ENCODE measurements around the gene SCAMP4.

SCAMP4 gene, protein sequence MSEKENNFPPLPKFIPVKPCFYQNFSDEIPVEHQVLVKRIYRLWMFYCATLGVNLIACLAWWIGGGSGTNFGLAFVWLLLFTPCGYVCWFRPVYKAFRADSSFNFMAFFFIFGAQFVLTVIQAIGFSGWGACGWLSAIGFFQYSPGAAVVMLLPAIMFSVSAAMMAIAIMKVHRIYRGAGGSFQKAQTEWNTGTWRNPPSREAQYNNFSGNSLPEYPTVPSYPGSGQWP

DNA sequence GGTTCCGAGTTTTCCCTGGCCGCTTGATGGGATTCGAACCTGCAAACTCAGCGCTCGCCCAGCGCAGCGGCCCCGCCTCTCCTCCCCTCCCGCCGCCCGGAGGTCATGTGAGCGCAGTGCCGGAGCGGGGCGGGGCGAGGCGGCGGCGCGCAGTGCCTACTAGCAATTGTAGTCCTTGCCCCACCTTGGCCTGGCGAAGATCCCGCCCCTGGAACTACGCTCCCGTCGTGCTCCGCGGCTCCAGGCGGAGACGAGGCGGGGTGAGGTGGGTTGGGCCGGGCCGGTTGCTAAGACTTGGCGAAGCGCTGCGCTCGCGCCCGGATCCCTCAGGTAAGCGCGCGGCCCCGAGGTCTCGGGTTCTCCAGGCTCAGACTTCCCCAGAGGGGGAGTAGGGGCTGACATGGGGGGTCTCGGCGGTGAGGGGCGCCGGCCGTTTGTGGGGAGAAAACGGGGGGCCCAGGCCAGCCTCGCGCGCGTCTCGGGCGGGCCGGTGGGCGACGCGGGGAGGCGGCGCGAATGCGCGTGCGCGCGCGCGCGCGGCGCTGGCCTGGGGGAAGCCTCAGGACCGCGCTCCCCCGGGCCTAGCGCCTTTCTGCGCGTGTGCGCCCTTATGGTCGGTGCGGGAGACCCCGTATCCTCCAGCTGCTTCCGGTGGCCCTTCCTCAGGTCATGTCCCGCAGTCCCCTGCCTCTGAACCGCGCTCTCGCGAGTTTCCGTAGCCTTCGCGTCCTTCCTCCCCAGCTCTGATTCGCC is at the start of gene SCAMP4, which contains the start of gene ADAT3:
TSS of gene SCAMP4 (plus strand) at position 290 of the 753 bp plus-strand sequence. CDS start 9,621 bp downstream, outside the sequence.
TSS of gene ADAT3 (plus strand) at position 290 of the 753 bp plus-strand sequence. CDS start 6,649 bp downstream, outside the sequence.
- peak; percentile 95 for DNase-seq (ENCODE audit: low spot score)

DNA sequence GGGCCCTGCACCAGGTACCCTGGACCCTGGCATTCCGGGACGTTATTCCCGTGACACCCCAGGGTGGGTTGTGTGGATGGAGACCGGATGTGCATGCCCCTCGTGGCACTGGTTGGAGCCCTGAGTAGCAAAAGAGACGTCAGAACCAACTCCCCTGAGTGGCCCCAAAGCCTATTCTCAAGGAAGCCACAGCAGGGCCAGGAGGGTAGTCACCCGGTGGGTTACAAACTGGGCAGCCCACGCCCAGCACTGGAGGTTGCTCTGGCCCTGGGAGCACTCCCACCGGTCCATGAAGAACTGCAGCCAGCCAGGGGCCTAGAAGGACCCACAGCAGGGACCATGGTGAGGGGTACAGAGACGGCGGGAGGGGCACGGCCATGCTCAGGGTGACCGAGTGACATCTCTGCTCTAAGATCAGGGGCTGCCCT is 49.4 kb upstream of the SCAMP4 start:
- no peak for DNase-seq (ENCODE audit: low spot score)

DNA sequence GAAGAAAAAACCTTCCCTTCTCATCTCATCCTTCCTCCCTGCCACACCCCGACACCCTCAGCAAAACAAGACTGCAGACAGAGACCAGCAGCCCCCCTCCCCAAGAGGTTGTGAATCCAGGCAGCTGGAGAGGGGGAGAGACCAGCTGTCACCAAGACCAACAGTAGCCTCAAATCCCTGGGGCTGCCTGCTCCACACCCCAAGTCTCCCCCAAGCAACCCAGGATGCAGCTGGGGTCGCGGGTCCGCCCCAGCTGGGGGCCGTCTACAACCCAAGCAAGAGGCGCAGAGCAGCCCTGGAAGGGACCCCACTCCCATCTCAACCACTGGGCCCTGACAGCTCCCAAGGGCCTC is 48.9 kb upstream of the SCAMP4 start:
- DNase-seq (ENCODE audit: low spot score) = no peak

DNA sequence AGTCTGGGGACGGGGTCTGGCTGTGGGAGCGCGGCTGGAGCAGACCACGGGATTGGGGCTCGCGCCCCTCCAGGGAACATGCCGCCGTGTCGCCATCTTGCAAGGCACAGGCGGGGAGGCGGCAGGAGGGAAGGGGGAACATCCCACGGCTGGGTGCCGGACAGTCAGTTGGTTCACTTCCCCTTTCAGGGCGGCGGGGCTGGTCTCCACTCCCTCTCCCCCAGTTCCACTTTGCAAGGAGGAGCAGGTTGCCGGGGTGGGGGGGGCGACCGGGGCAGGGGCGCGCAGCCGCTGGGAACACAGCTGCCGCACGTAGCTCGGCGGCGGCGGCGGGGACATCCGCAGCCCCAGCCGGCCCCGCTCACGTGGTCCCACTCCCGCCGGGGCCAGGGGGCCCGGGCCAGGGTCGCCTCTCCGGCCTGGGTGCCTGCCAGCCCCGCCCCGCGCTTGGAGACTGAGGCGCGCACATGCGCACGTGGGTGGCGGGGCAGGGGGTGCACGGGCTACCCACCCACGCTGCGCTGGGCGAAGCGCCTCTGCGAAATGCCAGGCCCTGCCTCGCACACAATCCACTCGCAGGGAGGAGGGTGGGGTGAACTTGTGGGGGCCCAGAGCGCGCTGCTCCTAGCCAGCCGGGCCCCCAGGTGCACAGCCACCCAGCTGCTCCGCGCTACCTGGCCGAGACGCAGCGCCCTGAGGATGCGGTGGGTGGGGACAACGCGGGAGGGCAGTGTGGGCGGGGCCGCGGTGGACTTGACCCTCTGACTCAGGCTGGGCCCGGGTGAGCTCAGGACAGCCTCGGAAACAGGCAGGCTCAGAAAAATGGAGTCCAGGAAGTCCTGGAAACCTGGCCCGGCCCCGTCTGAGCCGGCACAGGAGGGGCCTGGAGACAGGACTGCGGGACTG is 48.2 kb upstream of the SCAMP4 start:
- peak; percentile 95 for DNase-seq (ENCODE audit: low spot score)

DNA sequence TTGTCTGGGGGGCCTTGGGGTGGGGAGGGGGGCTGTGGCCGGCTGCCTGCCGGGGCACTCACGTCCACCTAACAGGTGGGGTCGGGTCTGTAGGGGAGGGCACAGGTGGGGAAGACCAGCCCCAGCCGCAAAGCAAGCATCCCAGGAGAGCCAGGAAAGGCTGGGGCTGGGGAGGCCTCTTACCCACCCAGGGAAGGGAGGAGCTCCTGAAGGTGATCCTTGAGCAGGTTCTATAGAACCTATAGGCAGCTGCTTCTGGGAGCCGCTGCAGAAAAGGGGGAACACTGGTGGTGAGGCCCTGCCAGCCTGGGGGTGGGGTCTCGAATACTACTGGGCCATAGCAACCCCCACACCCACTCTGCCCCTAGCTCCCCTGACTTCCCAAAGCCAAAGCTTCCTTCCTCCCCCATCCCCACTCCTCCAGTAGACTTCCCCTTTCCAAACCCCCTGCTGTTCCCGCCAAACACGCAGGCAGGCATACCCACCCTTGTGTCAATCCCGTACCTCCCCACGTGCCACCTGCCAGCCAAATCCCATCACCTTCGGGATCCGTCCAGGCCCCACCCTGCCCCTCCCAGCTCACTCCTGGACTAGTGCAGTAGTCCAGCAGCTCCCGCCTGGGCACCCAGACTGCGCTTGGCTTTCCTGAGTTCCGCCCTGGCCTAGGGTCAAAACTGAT is 47.4 kb upstream of the SCAMP4 start:
- DNase-seq (ENCODE audit: low spot score) = no peak

DNA sequence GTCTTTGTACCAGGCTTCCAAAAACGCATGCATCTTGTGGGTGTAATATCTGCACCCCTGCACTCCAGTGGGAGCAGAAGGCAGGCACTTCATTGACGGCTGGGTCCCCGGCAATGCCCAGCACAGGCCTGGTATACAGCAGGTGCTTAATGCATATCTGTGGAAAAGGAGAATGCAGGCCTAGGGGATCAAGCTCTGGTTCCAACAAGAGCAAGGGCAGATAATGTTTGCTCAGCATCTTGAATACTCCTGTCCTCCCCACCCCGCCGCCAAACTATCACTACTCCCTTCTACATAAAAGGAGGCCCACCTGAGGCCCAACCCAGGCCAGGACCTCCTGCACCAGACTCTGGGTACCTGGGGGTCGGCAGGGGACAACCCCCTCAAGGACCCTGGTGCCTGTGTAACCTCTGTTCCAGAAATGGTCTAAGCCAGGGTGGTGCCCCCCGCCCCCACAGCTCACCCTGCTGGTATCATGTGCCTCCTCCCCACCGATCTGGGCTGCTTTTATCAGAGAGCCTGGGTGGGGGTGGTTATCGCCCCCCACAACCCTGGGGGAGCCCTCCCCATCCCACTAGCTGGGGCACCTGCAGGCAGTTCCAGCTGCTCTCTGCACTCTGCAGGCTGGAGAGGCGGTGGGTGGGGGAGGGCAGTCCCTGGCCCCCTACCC is 46.7 kb upstream of the SCAMP4 start:
- no peak for DNase-seq (ENCODE audit: low spot score)

DNA sequence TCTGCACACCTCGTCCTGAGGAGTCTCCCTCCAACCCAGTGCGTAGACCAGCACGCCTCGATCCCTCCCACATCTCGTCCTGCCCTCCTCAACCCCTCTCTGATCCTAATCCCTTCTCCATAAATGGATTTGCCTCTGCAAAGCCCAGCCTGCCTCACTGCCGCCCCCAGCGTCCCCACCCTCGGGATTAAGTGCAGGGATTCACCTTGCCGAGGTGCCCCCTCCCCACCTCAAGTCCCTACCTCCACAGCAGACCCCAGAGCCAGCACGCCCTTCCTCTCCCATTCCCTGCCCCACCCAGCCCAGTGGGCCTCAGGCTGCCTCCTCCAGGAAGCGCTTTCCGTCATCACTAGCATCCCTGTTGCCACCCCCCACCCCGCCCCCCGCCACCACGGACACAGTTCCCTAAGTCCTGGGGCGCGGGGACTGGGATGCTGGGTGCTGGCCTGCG is 45.8 kb upstream of the SCAMP4 start:
- DNase-seq (ENCODE audit: low spot score) = no peak

DNA sequence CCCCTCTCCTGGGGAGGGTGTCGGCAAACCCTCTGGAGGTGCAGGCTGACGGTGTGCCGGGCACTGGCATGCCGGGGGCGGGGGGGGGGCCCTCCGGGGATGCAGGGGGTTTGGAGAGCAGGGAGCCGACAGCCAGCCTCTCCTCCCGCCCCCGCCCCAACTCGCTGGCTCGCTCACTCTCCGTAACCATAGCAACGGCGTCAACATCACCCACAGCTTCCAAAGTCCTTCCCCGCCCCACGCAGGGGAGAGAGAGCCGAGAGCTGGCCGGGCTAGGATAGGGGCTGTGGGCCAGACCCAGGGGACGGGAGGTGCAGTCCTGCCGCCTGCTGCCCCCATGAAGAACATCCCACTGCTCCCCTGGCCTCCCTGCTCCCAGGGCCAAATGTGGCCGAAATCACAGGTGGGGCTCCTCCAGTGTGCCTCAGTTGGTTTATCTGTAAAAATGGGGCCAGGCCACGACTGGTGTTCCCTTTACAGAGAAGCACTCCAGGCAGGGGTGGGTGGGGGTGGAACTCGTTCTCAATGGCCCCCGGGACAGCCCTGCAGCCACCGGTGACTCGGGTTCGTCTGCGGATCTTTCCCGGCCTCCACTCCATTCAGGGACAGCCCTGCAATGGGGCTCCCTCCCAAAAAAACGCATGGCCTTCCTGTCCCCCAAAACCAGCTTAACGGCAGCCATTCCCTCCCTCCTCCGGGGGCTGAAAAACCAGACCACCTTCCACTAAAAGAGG is 45.0 kb upstream of the SCAMP4 start:
- DNase-seq (ENCODE audit: low spot score) = peak; percentile 97

DNA sequence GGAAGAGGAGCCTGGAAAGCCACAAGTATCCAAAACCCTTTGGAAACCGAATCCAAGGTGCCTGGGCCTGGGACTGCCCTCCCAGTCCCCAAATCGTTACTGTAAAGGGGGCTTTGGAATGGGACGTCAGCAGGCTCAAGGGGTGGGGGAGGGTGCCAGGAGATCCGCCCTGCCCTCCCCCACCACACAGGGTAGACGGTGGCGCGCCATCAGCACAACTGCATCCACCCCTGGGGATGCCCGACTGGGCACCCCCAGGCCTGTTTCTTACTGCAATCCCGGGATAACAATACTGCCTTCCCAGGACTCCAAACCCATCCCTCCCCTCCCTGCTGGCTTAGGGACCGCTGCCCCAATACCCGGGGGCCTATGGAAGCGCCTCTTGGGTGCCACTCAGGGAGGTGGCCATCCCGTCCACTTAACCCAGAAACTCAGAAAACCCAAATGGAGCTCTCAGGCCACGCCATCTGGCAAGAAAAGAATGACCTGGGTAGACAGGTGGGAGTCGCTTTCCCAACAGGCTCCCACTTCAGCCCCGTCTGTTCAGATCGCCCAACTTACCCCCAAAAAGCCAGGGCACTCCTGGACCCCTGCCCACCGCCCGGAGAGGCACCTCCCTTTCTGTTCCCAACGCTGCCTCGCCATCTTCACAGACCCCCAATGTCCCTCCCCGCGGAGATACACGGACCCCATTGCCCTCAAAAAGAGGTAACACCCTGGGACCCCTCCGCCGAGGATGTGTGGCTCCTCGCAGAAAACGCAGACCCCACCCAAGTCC is 44.2 kb upstream of the SCAMP4 start:
- no peak for DNase-seq (ENCODE audit: low spot score)

DNA sequence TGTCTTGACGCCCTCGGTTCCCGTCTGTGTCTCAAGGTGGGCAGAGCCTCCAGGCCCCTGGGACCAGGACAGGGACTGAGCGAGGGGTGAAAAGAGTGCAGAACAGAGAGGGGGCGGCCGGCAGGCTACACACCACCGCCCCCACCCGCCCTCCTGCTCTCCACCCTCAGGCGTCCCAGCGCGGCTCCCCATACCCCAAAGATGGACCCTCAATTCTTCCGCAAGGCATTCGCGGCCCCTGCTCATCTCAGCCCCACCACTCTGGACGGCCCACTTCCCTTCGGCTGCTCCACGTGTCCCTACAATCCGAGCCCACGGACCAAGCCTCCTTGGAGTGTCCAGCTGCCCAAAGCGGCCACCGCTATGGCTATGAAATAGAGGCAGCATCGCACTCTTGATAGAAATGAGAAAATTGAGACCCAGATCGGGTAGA is 43.6 kb upstream of the SCAMP4 start:
- DNase-seq (ENCODE audit: low spot score) = no peak

DNA sequence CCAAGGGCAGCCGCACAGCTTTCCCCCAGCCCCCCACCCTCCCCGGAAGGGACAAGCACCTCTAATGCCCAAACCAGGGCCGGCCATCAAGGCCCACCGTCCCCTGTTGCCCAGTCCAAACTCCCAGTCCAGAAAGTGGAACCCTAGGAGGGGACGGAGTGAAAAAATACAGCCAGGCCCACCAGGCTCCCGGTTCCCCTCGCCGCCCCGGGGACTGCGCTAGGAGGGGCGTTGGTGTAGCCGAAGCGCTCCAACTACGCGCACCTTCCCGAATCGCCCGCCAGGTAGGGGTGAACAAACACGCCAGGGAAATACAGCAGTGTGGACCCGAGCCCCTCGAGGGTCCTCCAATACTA is 43.2 kb upstream of the SCAMP4 start:
- no peak for DNase-seq (ENCODE audit: low spot score)

DNA sequence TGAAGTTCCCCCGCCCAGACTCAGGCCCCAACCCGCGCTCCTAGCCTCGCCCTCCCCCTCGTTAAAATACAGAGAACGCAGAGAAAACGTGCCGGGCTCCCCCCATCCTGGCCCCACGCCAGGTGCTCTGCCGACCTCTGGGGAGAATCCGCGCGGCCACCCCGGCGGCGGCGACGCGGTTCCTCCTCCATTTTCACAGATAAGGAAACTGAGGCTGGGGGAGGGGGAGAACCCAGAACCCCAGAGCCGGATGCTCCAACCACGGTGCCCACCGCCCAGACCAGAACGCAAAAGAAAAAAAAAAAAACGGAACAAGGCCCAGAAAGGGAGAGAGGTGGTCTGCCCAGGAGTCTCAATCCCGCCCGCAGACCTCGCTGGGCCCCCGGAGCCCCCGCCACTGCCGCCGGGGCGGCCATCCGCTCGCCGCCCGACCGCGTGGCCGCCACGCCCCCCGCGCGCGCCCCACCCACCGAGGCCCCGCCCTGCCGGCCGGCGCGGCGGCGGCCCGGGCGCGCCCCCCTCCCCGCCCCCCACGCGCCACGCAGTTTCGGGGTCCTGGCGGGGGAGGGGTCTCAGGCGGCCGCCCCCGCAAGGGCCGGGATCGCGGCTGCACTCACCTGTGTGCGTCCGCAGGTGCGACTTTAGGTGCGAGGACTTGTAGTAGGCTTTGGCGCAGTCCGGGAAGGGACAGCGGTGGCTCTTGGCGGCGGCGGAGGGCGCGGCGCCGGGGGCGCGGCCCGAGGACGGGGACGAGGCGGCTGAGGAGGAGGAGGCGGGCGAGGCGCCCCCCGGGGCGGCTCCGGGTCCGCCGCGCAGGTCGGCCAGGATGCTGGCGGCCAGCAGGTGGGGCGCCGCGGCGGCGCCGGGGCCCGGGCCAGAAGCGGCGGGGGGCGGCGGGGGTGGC is 42.5 kb upstream of the SCAMP4 start:
- DNase-seq (ENCODE audit: low spot score) = peak; percentile 82

DNA sequence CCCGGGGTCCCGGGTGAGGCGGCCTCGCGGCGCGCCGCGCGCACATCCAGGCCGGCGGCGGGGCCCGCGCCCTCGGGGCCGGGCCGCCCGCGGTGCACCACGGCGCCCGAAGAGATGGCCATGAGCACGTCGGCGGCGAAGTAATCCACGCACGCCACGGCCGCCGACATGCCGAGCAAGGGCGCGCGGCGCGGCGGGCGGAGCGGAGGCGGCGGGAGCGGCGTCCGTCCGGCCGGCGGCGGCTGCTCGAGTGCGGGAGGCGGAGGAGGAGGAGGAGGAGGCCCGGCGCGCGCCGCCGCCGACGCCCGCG is 41.9 kb upstream of the SCAMP4 start, which contains the start of gene KLF16:
TSS of gene KLF16 (minus strand) at position 252 of the 310 bp plus-strand sequence. CDS start at position 170, 82 bp downstream.
- no peak for DNase-seq (ENCODE audit: low spot score)

DNA sequence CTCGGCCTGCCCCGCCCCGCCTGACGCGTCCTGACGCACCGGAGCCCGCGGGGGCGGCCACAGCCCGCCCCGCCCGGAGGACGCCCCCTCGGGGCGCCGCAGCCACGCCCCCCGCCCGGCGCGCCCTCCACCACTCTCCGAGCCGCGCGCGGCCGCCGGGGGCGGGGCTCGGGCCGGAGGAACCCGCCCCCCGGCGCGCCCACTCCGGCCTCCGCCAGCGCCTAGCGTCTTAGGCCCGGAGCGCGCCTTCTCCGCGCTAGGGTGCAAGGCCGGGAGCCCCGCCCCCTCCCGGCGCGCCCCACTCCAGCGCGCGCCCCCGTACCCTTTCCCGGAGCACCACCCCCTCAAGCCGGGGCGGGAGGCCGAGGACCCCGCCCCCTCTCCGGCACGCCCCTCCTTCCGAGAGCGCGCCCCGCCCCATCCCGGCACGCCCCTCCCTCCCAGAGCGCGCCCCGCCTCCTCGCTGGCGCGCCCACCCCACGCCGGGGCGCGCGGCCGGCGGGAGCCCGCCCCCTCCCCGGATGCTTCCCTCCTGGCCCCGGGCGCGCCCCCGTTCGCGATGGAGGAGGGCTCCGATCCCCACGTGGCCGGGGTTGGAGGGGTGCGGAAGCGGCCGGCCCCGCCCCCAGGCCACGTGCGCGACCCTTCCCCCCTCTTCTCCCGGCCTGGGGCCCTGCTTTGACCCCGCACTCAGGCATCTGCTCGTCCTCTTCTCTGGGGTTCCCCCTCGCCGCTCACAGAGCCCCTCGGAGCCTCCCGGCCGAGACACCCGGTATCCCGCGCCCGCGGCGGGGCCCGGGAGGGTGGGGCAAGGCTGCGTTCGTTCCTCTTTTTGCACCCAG is 41.3 kb upstream of the SCAMP4 start:
- DNase-seq (ENCODE audit: low spot score) = peak; percentile 100

DNA sequence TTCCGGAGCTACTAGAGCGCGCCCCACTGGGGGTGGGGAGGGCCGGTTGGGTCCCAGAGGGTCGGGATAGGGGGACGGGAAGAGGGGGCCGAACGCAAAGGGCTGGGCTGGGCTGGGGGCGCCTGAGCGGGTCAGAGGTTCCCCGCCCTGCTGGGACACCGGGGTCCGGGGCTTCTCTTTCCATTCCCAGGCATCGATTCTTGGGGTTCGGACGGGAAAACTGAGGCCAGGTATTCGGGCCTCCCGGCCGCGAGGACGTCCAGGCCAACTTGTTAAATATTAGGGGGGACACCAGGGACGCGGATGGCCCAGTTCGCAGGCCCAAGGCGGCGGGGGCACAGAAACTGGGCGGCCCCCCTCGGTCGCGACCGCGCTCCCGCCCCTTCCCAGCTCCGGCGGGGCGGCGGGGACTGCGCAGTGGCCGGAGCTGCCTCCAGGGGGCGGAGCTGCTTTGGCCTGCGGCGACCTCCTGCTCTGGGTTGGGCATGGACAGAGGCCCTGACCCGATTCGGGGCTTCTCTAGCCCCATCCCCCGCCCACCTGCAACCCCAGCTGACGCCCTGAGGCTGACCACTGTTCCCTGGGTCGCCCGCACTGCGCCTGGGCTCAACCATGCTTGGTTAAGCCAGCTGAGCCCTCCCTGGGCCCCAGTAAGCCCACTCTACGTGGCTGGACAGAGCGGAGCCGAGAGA is 40.6 kb upstream of the SCAMP4 start:
- peak; percentile 96 for DNase-seq (ENCODE audit: low spot score)

DNA sequence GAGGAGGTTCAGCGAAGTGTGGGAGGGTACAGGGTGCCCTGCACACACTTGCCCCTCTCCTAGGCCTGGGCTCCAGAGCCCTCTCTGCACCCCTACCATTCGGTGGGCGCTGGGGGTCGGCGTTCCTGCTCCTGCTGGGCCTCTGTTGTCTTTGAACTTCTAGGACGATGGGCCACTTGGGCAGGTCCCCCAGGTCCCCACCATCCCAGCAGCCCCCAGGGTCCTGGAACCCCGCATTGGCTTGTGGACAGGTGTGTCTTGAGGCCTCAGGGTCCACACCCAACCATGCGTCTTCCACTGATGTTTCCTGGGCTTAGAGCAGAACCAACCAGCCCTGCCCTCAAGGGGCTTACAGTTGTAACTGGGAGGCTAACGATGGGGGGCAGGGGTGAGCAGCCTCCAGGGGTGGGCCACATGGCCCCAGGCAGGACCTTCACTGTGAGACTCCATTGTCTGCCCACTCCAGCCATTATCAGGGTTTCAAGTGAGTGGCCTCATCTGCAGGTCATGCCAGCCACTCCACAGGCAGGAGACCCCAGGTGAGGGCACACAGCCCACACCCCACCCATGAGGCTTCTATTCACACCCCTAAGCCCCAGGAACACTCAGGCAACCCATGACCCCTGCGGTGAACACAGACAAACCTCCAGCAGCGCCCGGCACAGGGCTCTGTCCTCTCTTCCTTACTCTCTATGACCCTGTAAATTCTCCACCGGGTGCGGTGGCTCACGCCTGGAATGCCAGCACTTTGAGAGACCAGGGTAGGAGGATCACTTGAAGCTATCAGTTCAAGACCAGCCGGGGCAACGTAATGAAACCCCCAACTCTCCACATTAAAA is 39.8 kb upstream of the SCAMP4 start:
- DNase-seq (ENCODE audit: low spot score) = no peak
